HCT116 (cell line): Measurements from ENCODE around the gene PRKCZ. TPM values are rescaled to one million over a fixed set of nuclear protein-coding genes. Genes with fewer than 3 reads are reported as not detected.

Experiments
- ATAC-seq: fragments of 200-7000 bp; cut with Tn5 transposase; 2 replicates; pipeline ENCODE4 v1.9.1; 2020; ENCODE audit warnings: mild to moderate bottlenecking, moderate library complexity
- BruUV-seq: library from RNA; stranded (reverse); fragments of 400-500 nt; replicated peaks from 2 replicates; lab custom pipeline; 2021; lab: Mats Ljungman, UMichigan
- CTCF ChIA-PET: fragments of 300-600 bp; sonication (Branson Sonifier 250); formaldehyde crosslinking; loops from one replicate; lab custom pipeline; 2021; ENCODE audit warnings: antibody characterized with exemption; lab: Charles Lee
- POLR2A ChIA-PET: fragments of 300-600, 350-600 bp; sonication (Branson Sonifier 250); formaldehyde crosslinking; loops from one replicate; lab custom pipeline; 2021; ENCODE audit warnings: antibody characterized with exemption; lab: Charles Lee
- RAD21 ChIA-PET, 2 experiments: fragments of 300-600 bp; sonication (Branson Sonifier 250); formaldehyde crosslinking; loops; one replicate each; lab custom pipeline; 2023; ENCODE audit warnings: low total read pairs in 2 of 2; ENCODE audit not compliant: uncharacterized antibody in 2 of 2, unreplicated experiment in 2 of 2, low non-redundant PET in 1 of 2; lab: Charles Lee
- DNase-seq: peaks from one replicate; pipeline ENCODE4 v3.0.0-alpha.2; 2010; ENCODE audit warnings: low read depth, low spot score
- H2AFZ ChIP-seq: fragments of 200-600 bp; shearing (Covaris generic), sonication (generic); 2 replicates; pipeline ENCODE4 v1.6.1; 2017; ENCODE audit warnings: low read depth, mixed run types, mixed read lengths, antibody characterized with exemption, low read length; ENCODE audit not compliant: poor library complexity, severe bottlenecking
- H3K27ac ChIP-seq: 2 replicates; pipeline ENCODE4 v1.5.1; 2012; ENCODE audit warnings: low read depth, low read length
- H3K27me3 ChIP-seq: fragments of 200-600 bp; sonication (generic); 2 replicates; pipeline ENCODE4 v1.6.1; 2016; ENCODE audit warnings: mixed run types, low read length, mixed read lengths; ENCODE audit not compliant: insufficient read depth
- H3K36me3 ChIP-seq, 2 experiments: fragments of 200-500 bp in 1 of 2; fragments of 200-600 bp in 1 of 2; sonication (Bioruptor generic) in 1 of 2; sonication (generic) in 1 of 2; 2 replicates each; pipeline versions ENCODE4 v1.5.1 to v1.6.1; 2014 to 2016; ENCODE audit warnings: low read length in 2 of 2, inconsistent platforms in 1 of 2, mixed read lengths in 1 of 2, mixed run types in 1 of 2; ENCODE audit not compliant: insufficient read depth in 2 of 2, control insufficient read depth in 1 of 2
- H3K4me1 ChIP-seq, 2 experiments: fragments of 200-600 bp in 1 of 2; sonication (generic) in 1 of 2; 2 replicates each; pipeline versions ENCODE4 v1.5.1 to v1.6.1; 2012 to 2017; ENCODE audit warnings: low read length in 2 of 2, inconsistent platforms in 1 of 2, mild to moderate bottlenecking in 1 of 2, mixed read lengths in 1 of 2, mixed run types in 1 of 2, moderate library complexity in 1 of 2; ENCODE audit not compliant: insufficient read depth in 2 of 2, control insufficient read depth in 1 of 2
- H3K4me2 ChIP-seq: fragments of 200-600 bp; sonication (generic); 2 replicates; pipeline ENCODE4 v1.6.1; 2017; ENCODE audit warnings: mixed run types, low read length, mixed read lengths
- H3K4me3 ChIP-seq, 2 experiments: fragments of 200-600 bp in 1 of 2; sonication (generic) in 1 of 2; replicated peaks in 1 of 2; 2 replicates each; pipeline ENCODE4 v1.5.1; 2011 to 2016; ENCODE audit warnings: low read length in 2 of 2, control low read depth in 1 of 2, low read depth in 1 of 2, mild to moderate bottlenecking in 1 of 2, mixed read lengths in 1 of 2, mixed run types in 1 of 2
- H3K79me2 ChIP-seq: fragments of 200-600 bp; sonication (generic); 2 replicates; pipeline ENCODE4 v1.6.1; 2017; ENCODE audit warnings: mild to moderate bottlenecking, mixed run types, low read length, moderate library complexity, mixed read lengths; ENCODE audit not compliant: insufficient read depth
- H3K9ac ChIP-seq: fragments of 200-600 bp; sonication (generic); 2 replicates; pipeline ENCODE4 v1.6.1; 2016; ENCODE audit warnings: low read length, mixed read lengths
- H3K9me2 ChIP-seq: fragments of 200-600 bp; sonication (generic), shearing (Covaris generic); 2 replicates; pipeline ENCODE4 v1.6.1; 2017; ENCODE audit warnings: mixed run types, mild to moderate bottlenecking, moderate library complexity; ENCODE audit not compliant: insufficient read depth
- H3K9me3 ChIP-seq, 2 experiments: fragments of 200-500 bp in 1 of 2; fragments of 200-600 bp in 1 of 2; sonication (Bioruptor generic) in 1 of 2; sonication (generic) in 1 of 2; 2 replicates each; pipeline ENCODE4 v1.6.1; 2014 to 2017; ENCODE audit warnings: low read length in 2 of 2, mixed read lengths in 2 of 2, inconsistent platforms in 1 of 2, low read depth in 1 of 2, mild to moderate bottlenecking in 1 of 2, mixed run types in 1 of 2, moderate library complexity in 1 of 2; ENCODE audit not compliant: control insufficient read depth in 1 of 2, insufficient read depth in 1 of 2
- H4K20me1 ChIP-seq: fragments of 200-600 bp; sonication (generic), shearing (Covaris generic); 2 replicates; pipeline ENCODE4 v1.6.1; 2017; ENCODE audit warnings: mixed run types, mild to moderate bottlenecking, moderate library complexity; ENCODE audit not compliant: insufficient read depth
- CEBPB ChIP-seq: IDR thresholded peaks from 2 replicates; pipeline ENCODE4 v1.6.1; 2012; ENCODE audit warnings: low read depth
- CTCF ChIP-seq, 3 experiments: fragments of 200-600 bp in 1 of 3; sonication (generic) in 1 of 3; IDR thresholded peaks in 2 of 3; conservative IDR thresholded peaks in 1 of 3; 2 replicates each; pipeline ENCODE4 v1.5.1; 2012 to 2017; ENCODE audit warnings: low read depth in 2 of 3, low read length in 2 of 3, antibody characterized with exemption in 1 of 3, borderline replicate concordance in 1 of 3, control low read depth in 1 of 3, mild to moderate bottlenecking in 1 of 3, mixed read lengths in 1 of 3, mixed run types in 1 of 3, moderate library complexity in 1 of 3; ENCODE audit not compliant: insufficient read depth in 1 of 3
- EGR1 ChIP-seq: IDR thresholded peaks from 2 replicates; pipeline ENCODE4 v1.6.1; 2012; ENCODE audit warnings: low read depth
- ELF1 ChIP-seq: IDR thresholded peaks from 2 replicates; pipeline ENCODE4 v1.6.1; 2012; ENCODE audit warnings: low read depth, borderline replicate concordance
- JUND ChIP-seq: IDR thresholded peaks from 2 replicates; pipeline ENCODE4 v1.6.1; 2012
- POLR2A ChIP-seq: IDR thresholded peaks from 2 replicates; pipeline ENCODE4 v1.7.0; 2011; ENCODE audit warnings: borderline replicate concordance; ENCODE audit not compliant: insufficient read depth, insufficient read length; ENCODE audit errors: extremely low read depth
- REST ChIP-seq: IDR thresholded peaks from 2 replicates; pipeline ENCODE4 v1.6.1; 2012; ENCODE audit warnings: low read depth
- SRF ChIP-seq: IDR thresholded peaks from 2 replicates; pipeline ENCODE4 v1.6.1; 2012; ENCODE audit warnings: low read depth
- ZBTB33 ChIP-seq: IDR thresholded peaks from 2 replicates; pipeline ENCODE4 v1.6.1; 2011; ENCODE audit warnings: mild to moderate bottlenecking, low read length, moderate library complexity; ENCODE audit not compliant: insufficient replicate concordance; ENCODE audit errors: extremely low read depth
- ZFX ChIP-seq: fragments of 450-650 bp; IDR thresholded peaks from 2 replicates; pipeline ENCODE4 v1.6.1; 2017
- ZNF274 ChIP-seq: fragments of 200-500 bp; sonication (Bioruptor generic); IDR thresholded peaks from 2 replicates; pipeline ENCODE4 v1.6.1; 2014; ENCODE audit warnings: mild to moderate bottlenecking, low read depth, low read length, inconsistent platforms
- intact Hi-C: fragments of 100-400 bp; cut with micrococcal nuclease; formaldehyde crosslinking; loops from 2 replicates; pipeline ENCODE4 v1.10.0; 2022
- total RNA-seq: library from RNA; stranded (reverse); gene quantifications from one replicate; pipeline ENCODE4 v1.2.1, GENCODE V29; 2021; ENCODE audit not compliant: unreplicated experiment

PRKCZ gene
- total RNA-seq, 1 experiment from 2014 or later, result 46.8 TPM

GRCh38 chr1:2102753-2103152, 52.5 kb downstream of the PRKCZ start:
- CTCF ChIA-PET, result no interaction called here
- BruUV-seq, result no TSS peak
- RAD21 ChIA-PET, result no interaction called here
- no peaks in the 10 kb centered on the region for H3K27me3 ChIP-seq
- DNase-seq (no peak), ATAC-seq (no peak)
- intact Hi-C loops, result no loop called here
- H3K9me3 ChIP-seq, result peaks cover 1 to 2% of the 10 kb centered on the region in 2 experiments; a peak in 2 of 4 replicates
- peaks cover 0 to 2% of the 10 kb centered on the region in 2 experiments; a peak in 1 of 4 replicates for H3K4me1 ChIP-seq
- POLR2A ChIA-PET, result no interaction called here
- H3K9me2 ChIP-seq, result no peaks in the 10 kb centered on the region
- H3K9ac ChIP-seq, result no peak overlapping the region
- H3K79me2 ChIP-seq, result no peaks in the 10 kb centered on the region
- no peaks in the 10 kb centered on the region for H4K20me1 ChIP-seq
- no peak overlapping the region for H3K4me2 ChIP-seq
- H2AFZ ChIP-seq, result no peak overlapping the region
- no peak overlapping the region for H3K4me3 ChIP-seq
- H3K36me3 ChIP-seq, result 0 out of 4 replicates have a peak, but pooled peaks cover 0 to 5% of the 10 kb centered on the region in 2 experiments
- TF ChIP-seq POLR2A, result no peak
- no peak for TF ChIP-seq ZFX
- TF ChIP-seq JUND, result no peak
- no peak for TF ChIP-seq ZNF274
- TF ChIP-seq ELF1, result no peak
- no peak for TF ChIP-seq CEBPB
- no peak for TF ChIP-seq ZBTB33
- TF ChIP-seq EGR1, result no peak
- no peak for TF ChIP-seq SRF
- TF ChIP-seq CTCF (IDR thresholded peaks at IDR 0.05 in 2 of 3, conservative IDR thresholded peaks at IDR 0.05 in 1 of 3; ENCODE audit: borderline replicate concordance in 1 of 3, insufficient read depth in 1 of 3, low read depth in 2 of 3, low read length in 2 of 3), result no peak
- TF ChIP-seq REST, result no peak
- H3K27ac ChIP-seq, result no peak overlapping the region
